Measurements from ENCODE around the gene LKAAEAR1. TPM values are rescaled to one million over a fixed set of nuclear protein-coding genes. Genes with fewer than 3 reads are reported as not detected.

The LKAAEAR1 gene
- total and polyA plus RNA-seq, 2 of the 13 experiments (the other 11 are each of a cell fraction or from before 2014, with no cell fraction given), result not detected

GRCh38 chr20:64102647-64103354 is 18.6 kb upstream of the LKAAEAR1 start (continued):
- no peak for TF ChIP-seq FOXO4 (CRISPR knock-in tag; conservative IDR thresholded peaks at IDR 0.05)
- peak; percentile 13 for TF ChIP-seq HNRNPLL (IDR thresholded peaks at IDR 0.05; ENCODE audit: low read depth, low read length, poor library complexity, severe bottlenecking)
- peak; percentile 79 for TF ChIP-seq ZNF121 (CRISPR knock-in tag; IDR thresholded peaks at IDR 0.05)

- ChIA-PET CTCF (ENCODE audit: low intra/inter-chr PET ratio, low total read pairs) (interaction anchor here (1.1 to 2.9 kb wide), 2 partner anchors 18 to 184 kb away, joined by 3 to 21 read pairs; no protein-coding TSS in a partner anchor), POLR2A (interaction anchor here (1.1 to 1.7 kb wide), 2 partner anchors 18 to 154 kb away, joined by 3 to 4 read pairs; partner anchors contain the start of genes LKAAEAR1 and PCMTD2)
- DNase-seq (ENCODE audit: low spot score), result no peak
- H3K4me2 ChIP-seq (ENCODE audit: low read depth, low read length), result peak overlapping the region; percentile 76
- no peaks in the 10 kb centered on the region for H3K4me1 ChIP-seq (ENCODE audit: insufficient read depth, low read length)
- intact Hi-C loops (cut with micrococcal nuclease; ENCODE audit: unreplicated experiment) (loop anchor here (2.0 kb wide), 1 partner anchor 19 kb away; no protein-coding TSS in a partner anchor), in situ Hi-C loops (cut with HindIII; ENCODE audit: extremely low pct_ligation_motif_present, low pct_unique_long_range_greater_than_20kb) (no loop called here)
- no peak overlapping the region for H2AFZ ChIP-seq (ENCODE audit: low read length)
- BruUV-seq (replicated peaks), result no TSS peak
- H3K9ac ChIP-seq (ENCODE audit: insufficient read depth, low read depth, low read length), result peak overlapping the region; percentile 21; the same call in 1 of the 2 replicates
- peaks cover 45 to 84% of the 10 kb centered on the region in 2 experiments for H3K27me3 ChIP-seq (ENCODE audit: control insufficient read depth in 1 of 2, insufficient read depth in 2 of 2, low read length in 2 of 2)
- H3K27ac ChIP-seq (ENCODE audit: extremely low read length, insufficient read depth, low read length), result no peak overlapping the region
- H3K4me3 ChIP-seq (replicated peaks in 1 of 3; ENCODE audit: insufficient read depth in 1 of 3, low read depth in 2 of 3, low read length in 3 of 3), result peak overlapping the region; percentile 48 to 69 (median 51); a peak in 4 of 6 replicates
- ATAC-seq, result peak; percentile 81
- WGBS (ENCODE audit: low lambda C conversion rate), result 13% methylated on average over 36 of the region's 64 CpGs
- H4K20me1 ChIP-seq (ENCODE audit: insufficient read depth, low read length), result peaks cover 3% of the 10 kb centered on the region; the same call in 1 of the 2 replicates
- no peaks in the 10 kb centered on the region for H3K9me3 ChIP-seq (ENCODE audit: low read length)
- H3K79me2 ChIP-seq (ENCODE audit: insufficient read depth, low read length), result no peaks in the 10 kb centered on the region
- FAIRE-seq, result no peak
- H3K36me3 ChIP-seq (replicated peaks in 1 of 2; ENCODE audit: control insufficient read depth in 1 of 2, insufficient read depth in 2 of 2, low read length in 2 of 2), result no peaks in the 10 kb centered on the region
- no peak for TF ChIP-seq TERF1 (CRISPR knock-in tag; IDR thresholded peaks at IDR 0.05)
- TF ChIP-seq ADNP (CRISPR knock-in tag; IDR thresholded peaks at IDR 0.05), result 0 out of 2 replicates have a peak, but pooled peaks have one; percentile 17
- 0 out of 2 replicates have a peak, but pooled peaks have one; percentile 46 for TF ChIP-seq ZNF512B (CRISPR knock-in tag; IDR thresholded peaks at IDR 0.05; ENCODE audit: borderline replicate concordance)
- no peak for TF ChIP-seq ZNF382 (CRISPR knock-in tag; IDR thresholded peaks at IDR 0.05; ENCODE audit: borderline replicate concordance)
- no peak for TF ChIP-seq ELF3 (CRISPR knock-in tag; IDR thresholded peaks at IDR 0.05)
- TF ChIP-seq UBTF (CRISPR knock-in tag; IDR thresholded peaks at IDR 0.05), result peak; percentile 42; the same call in 1 of the 2 replicates
- no peak for TF ChIP-seq ZNF333 (CRISPR knock-in tag; IDR thresholded peaks at IDR 0.05; ENCODE audit: borderline replicate concordance)
- no peak for TF ChIP-seq ZNF317 (CRISPR knock-in tag; IDR thresholded peaks at IDR 0.05)
These were observed 17.8 kb upstream of the LKAAEAR1 start for GRCh38 chr20:64101731-64102621.

All from HepG2 (cell line).